GM12872 (cell line): ENCODE results near the gene ZNF226.

Experiments
- CTCF ChIP-seq: IDR thresholded peaks from 3 replicates; pipeline ENCODE4 v1.5.1; 2011; ENCODE audit warnings: low read depth, mild to moderate bottlenecking, low read length, moderate library complexity; ENCODE audit not compliant: insufficient read depth

ZNF226 gene

DNA sequence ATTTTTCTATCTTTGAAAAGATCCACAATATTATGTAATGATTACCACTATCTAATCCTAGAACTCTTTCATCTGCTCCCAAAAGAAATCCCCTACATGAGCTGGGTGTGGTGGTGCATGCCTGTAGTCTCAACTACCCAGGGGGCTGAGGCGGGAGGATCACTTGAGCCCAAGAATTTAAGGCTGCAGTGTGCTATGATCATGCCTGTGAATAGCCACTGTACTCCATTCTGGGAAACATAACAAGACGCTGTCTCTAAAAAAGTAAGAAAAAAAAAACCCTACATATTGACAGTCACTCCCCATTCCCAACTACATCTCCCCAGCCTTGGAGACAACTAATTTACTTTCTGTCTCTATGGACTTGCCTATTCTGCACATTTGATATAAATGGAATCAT is 1.1 kb upstream of the ZNF226 start:
- no peak for TF ChIP-seq CTCF

DNA sequence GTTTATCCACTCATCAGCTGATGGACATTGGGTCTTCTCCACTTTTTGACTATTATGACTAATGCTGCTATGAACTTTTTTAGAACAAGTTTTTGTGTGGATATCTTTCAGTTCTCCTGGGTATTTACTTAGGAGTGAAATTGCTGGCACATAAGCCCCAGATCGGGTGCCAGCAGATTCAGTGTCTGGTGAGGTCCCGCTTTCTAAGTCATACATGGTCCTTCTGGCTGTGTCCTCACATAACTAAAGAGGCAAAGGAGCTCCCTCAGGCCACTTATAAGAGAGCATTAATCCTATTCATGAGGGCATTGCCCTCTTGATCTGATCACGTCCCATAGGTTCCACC is 600 bp upstream of the ZNF226 start:
- no peak for TF ChIP-seq CTCF

DNA sequence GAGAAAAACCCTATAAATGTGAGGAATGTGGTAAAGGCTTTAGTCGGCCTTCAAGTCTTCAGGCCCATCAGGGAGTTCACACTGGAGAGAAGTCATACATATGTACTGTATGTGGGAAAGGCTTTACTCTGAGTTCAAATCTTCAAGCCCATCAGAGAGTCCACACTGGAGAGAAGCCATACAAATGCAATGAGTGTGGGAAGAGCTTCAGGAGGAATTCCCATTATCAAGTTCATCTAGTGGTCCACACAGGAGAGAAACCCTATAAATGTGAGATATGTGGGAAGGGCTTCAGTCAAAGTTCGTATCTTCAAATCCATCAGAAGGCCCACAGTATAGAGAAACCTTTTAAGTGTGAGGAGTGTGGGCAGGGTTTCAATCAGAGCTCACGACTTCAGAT is 11.7 kb downstream of the ZNF226 start:
- TF ChIP-seq CTCF: no peak

- TF ChIP-seq CTCF: no peak
These were observed 16.1 kb downstream of the ZNF226 start for GRCh38 chr19:44180968-44181367.

DNA sequence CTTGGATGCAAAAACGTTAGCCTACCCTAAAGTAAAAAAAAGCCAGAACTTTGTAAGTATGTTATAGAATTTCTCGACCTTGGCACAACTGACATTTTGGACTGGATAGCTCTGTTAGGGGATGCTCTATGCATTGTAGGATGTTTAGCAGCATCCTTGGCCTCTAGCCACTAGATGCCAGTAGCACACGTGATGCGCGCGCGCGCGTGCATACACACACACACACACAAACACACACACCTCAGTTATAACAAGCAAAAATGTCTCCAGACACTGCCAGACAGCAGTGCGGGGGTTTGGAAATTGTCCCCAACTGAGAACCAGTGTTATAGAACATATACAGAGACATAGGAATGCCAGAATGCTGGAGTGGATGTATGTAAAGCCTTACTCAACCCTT is 17.2 kb downstream of the ZNF226 start:
- TF ChIP-seq CTCF: no peak

DNA sequence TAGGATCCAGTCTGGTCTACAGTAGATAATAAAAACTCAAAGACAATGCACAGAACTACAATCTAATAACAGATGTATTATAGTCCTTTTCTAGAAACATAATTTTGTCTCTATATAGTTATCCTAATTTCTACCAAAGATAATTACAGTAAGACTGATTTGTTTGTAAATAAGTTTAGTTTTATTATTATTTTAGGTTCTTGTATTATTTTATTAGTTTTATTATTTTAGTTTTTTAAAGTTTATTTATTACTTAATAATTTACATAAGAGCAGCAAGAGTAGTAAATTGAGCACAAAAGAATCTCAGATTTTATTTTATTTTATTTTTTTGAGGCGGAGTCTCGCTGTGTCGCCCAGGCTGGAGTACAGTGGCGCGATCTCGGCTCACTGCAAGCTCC is 25.1 kb downstream of the ZNF226 start:
- no peak for TF ChIP-seq CTCF

- no peak for TF ChIP-seq CTCF
These were observed 27.2 kb downstream of the ZNF226 start for GRCh38 chr19:44192127-44192526.

GRCh38 chr19:44196772-44197171 is 31.9 kb downstream of the ZNF226 start:
- TF ChIP-seq CTCF: no peak
